HepG2 (cell line): Measurements from ENCODE around the gene SETD3. TPM values are rescaled to one million over a fixed set of nuclear protein-coding genes. Genes with fewer than 3 reads are reported as not detected.

ENCODE experiments used
- ATAC-seq: fragments of 200-7000 bp; cut with Tn5 transposase; 3 replicates; pipeline ENCODE4 v1.9.1; 2020; ENCODE audit warnings: mild to moderate bottlenecking, moderate library complexity
- BruUV-seq: library from RNA; stranded (reverse); fragments of 400-500 nt; replicated peaks from 2 replicates; lab custom pipeline; 2021; lab: Mats Ljungman, UMichigan
- CTCF ChIA-PET: fragments of 300-600 bp; formaldehyde crosslinking; extraction: SDS; loops from one replicate; lab custom pipeline; 2021; ENCODE audit warnings: low total read pairs, inconsistent platforms, low intra/inter-chr PET ratio; lab: Yijun Ruan, JAX
- POLR2A ChIA-PET: fragments of 350-600 bp; sonication (Branson Sonifier 250); formaldehyde crosslinking; loops from one replicate; lab custom pipeline; 2020; ENCODE audit warnings: antibody characterized with exemption, inconsistent platforms; lab: Yijun Ruan, JAX
- DNase-seq: peaks from one replicate; pipeline ENCODE4 v3.0.0-alpha.2; 2015; ENCODE audit warnings: low spot score
- FAIRE-seq: peaks from 3 replicates; lab custom pipeline; 2011; peaks lifted over from hg19 to GRCh38; lab: Jason Lieb, UNC
- H2AFZ ChIP-seq: one replicate; pipeline ENCODE4 v1.6.1; 2011; ENCODE audit warnings: low read length, inconsistent platforms
- H3K27ac ChIP-seq: fragments of 300-600 bp; 3 replicates; pipeline ENCODE4 v1.8.0; 2011; ENCODE audit warnings: mixed run types, mild to moderate bottlenecking, mixed read lengths, low read length, inconsistent platforms; ENCODE audit not compliant: insufficient read depth; ENCODE audit errors: extremely low read length
- H3K27me3 ChIP-seq, 2 experiments: fragments of 200-600 bp in 1 of 2; 2 replicates in 1 of 2; 3 replicates in 1 of 2; pipeline versions ENCODE4 v1.6.0 to v1.8.0; 2011; ENCODE audit warnings: low read length in 2 of 2, mild to moderate bottlenecking in 2 of 2, moderate library complexity in 2 of 2, inconsistent platforms in 1 of 2; ENCODE audit not compliant: insufficient read depth in 2 of 2, control insufficient read depth in 1 of 2
- H3K36me3 ChIP-seq, 2 experiments: fragments of 200-600 bp in 1 of 2; replicated peaks in 1 of 2; 2 replicates in 1 of 2; 3 replicates in 1 of 2; pipeline versions ENCODE4 v1.5.1 to v1.8.0; 2011; ENCODE audit warnings: low read length in 2 of 2, inconsistent platforms in 1 of 2; ENCODE audit not compliant: insufficient read depth in 2 of 2, control insufficient read depth in 1 of 2
- H3K4me1 ChIP-seq: 2 replicates; pipeline ENCODE4 v1.5.1; 2012; ENCODE audit warnings: low read length, inconsistent platforms; ENCODE audit not compliant: insufficient read depth
- H3K4me2 ChIP-seq: 2 replicates; pipeline ENCODE4 v1.6.0; 2011; ENCODE audit warnings: low read depth, low read length, inconsistent platforms
- H3K4me3 ChIP-seq, 3 experiments: fragments of 200-600 bp in 1 of 3; sonication (generic), shearing (Covaris generic) in 1 of 3; replicated peaks in 1 of 3; 2 replicates each; pipeline ENCODE4 v1.5.1; 2011 to 2016; ENCODE audit warnings: low read length in 3 of 3, inconsistent platforms in 2 of 3, low read depth in 2 of 3, mild to moderate bottlenecking in 2 of 3, control low read depth in 1 of 3, mixed read lengths in 1 of 3; ENCODE audit not compliant: insufficient read depth in 1 of 3
- H3K79me2 ChIP-seq: one replicate; pipeline ENCODE4 v1.6.1; 2011; ENCODE audit warnings: low read length, inconsistent platforms; ENCODE audit not compliant: insufficient read depth
- H3K9ac ChIP-seq: 2 replicates; pipeline ENCODE4 v1.6.0; 2011; ENCODE audit warnings: mild to moderate bottlenecking, low read depth, low read length, inconsistent platforms; ENCODE audit not compliant: insufficient read depth
- H3K9me3 ChIP-seq: 2 replicates; pipeline ENCODE4 v1.5.1; 2012; ENCODE audit warnings: mild to moderate bottlenecking, low read length
- H4K20me1 ChIP-seq: 2 replicates; pipeline ENCODE4 v1.6.0; 2011; ENCODE audit warnings: inconsistent platforms, mild to moderate bottlenecking, low read length, moderate library complexity; ENCODE audit not compliant: insufficient read depth
- BHLHE40 ChIP-seq: IDR thresholded peaks from 2 replicates; pipeline ENCODE4 v1.6.1; 2011; ENCODE audit warnings: low read length, improper control_type of control experiment
- ELF4 ChIP-seq: sonication (generic); formaldehyde crosslinking; IDR thresholded peaks from 2 replicates; pipeline ENCODE4 v1.5.0; 2020; ENCODE audit warnings: missing genetic modification reagents, mild to moderate bottlenecking, moderate library complexity, borderline replicate concordance
- EP300 ChIP-seq, 3 experiments: sonication (generic) in 1 of 3; formaldehyde crosslinking in 1 of 3; IDR thresholded peaks; 2 replicates each; pipeline versions ENCODE4 v1.5.1 to v1.6.1; 2011 to 2020; ENCODE audit warnings: low read depth in 2 of 3, low read length in 2 of 3, borderline replicate concordance in 1 of 3, improper control_type of control experiment in 1 of 3, mild to moderate bottlenecking in 1 of 3, missing genetic modification reagents in 1 of 3, moderate library complexity in 1 of 3
- FLYWCH1 ChIP-seq: sonication (generic); formaldehyde crosslinking; IDR thresholded peaks from 2 replicates; pipeline ENCODE4 v1.8.1; 2023; ENCODE audit warnings: mild to moderate bottlenecking, missing genetic modification reagents
- KDM5A ChIP-seq: fragments of 200-600 bp; sonication (generic); IDR thresholded peaks from 2 replicates; pipeline ENCODE4 v1.7.0; 2018; ENCODE audit warnings: antibody characterized with exemption, mild to moderate bottlenecking, low read length, borderline replicate concordance
- PAX8 ChIP-seq: sonication (generic); formaldehyde crosslinking; IDR thresholded peaks from 2 replicates; pipeline ENCODE4 v1.8.0; 2022; ENCODE audit warnings: mild to moderate bottlenecking, missing genetic modification reagents, borderline replicate concordance
- POGK ChIP-seq: sonication (generic); formaldehyde crosslinking; conservative IDR thresholded peaks from 2 replicates; pipeline ENCODE4 v1.8.0; 2022; ENCODE audit warnings: mild to moderate bottlenecking, moderate library complexity, missing genetic modification reagents
- RCOR2 ChIP-seq: IDR thresholded peaks from 2 replicates; pipeline ENCODE4 v1.6.1; 2016; ENCODE audit warnings: missing biosample characterization, missing genetic modification reagents
- REXO4 ChIP-seq: sonication (generic); formaldehyde crosslinking; IDR thresholded peaks from 2 replicates; pipeline ENCODE4 v1.8.0; 2022; ENCODE audit warnings: missing genetic modification reagents, mild to moderate bottlenecking, borderline replicate concordance
- TOPORS ChIP-seq: sonication (generic); formaldehyde crosslinking; IDR thresholded peaks from 2 replicates; pipeline ENCODE4 v1.8.0; 2023; ENCODE audit warnings: mild to moderate bottlenecking, missing genetic modification reagents
- WGBS: methylation state at CpG from one replicate; pipeline ENCODE4 v1.1.6; 2017; ENCODE audit warnings: low lambda C conversion rate; 5-methylcytosine and 5-hydroxymethylcytosine counted together
- in situ Hi-C: cut with HindIII; loops from 2 replicates; pipeline ENCODE4 v1.10.0; 2017; ENCODE audit warnings: low pct_unique_long_range_greater_than_20kb; ENCODE audit not compliant: extremely low pct_ligation_motif_present
- intact Hi-C: fragments of 100-400 bp; cut with micrococcal nuclease; formaldehyde crosslinking; loops from one replicate; pipeline ENCODE4 v1.10.0; 2022; ENCODE audit not compliant: unreplicated experiment
- polyA plus RNA-seq, 8 experiments: library from polyadenylated mRNA; depleted of rRNA in 3 of 8; stranded (reverse) in 7 of 8; unstranded in 1 of 8; fragments of >200 nt; fragmentation: Illumina TruSeq in 4 of 8; extraction: Trizol in 4 of 8; gene quantifications; 2 replicates each; pipeline versions ENCODE4 v1.2.1 to v1.2.3, GENCODE V29; 2011 to 2016; ENCODE audit warnings: low read depth in 4 of 8, missing spikeins in 1 of 8, mixed read lengths in 1 of 8; ENCODE audit not compliant: insufficient read depth in 1 of 8
- total RNA-seq, 5 experiments: library from RNA; depleted of rRNA; stranded (reverse); fragments of >200 nt; fragmentation: Illumina TruSeq; extraction: Trizol; gene quantifications; 2 replicates each; pipeline ENCODE4 v1.2.3, GENCODE V29; 2016; ENCODE audit warnings: low read depth in 1 of 5
- TF ChIP-seq, protein P1 (sequence below): sonication (generic); formaldehyde crosslinking; IDR thresholded peaks from 2 replicates; pipeline ENCODE4 v1.4.0; 2020; ENCODE audit warnings: missing genetic modification reagents; ENCODE audit errors: not compliant biosample characterization
- TF ChIP-seq, protein P2 (sequence below): sonication (generic); formaldehyde crosslinking; IDR thresholded peaks from 2 replicates; pipeline ENCODE4 v1.5.1; 2020; ENCODE audit warnings: missing genetic modification reagents, mild to moderate bottlenecking, borderline replicate concordance

The SETD3 gene
- total and polyA plus RNA-seq, 2 of the 13 experiments (the other 11 are each of a cell fraction or from before 2014, with no cell fraction given): 30.3 to 67.1 TPM

GRCh38 chr14:99447739-99448138, 32.9 kb downstream of the SETD3 start (continued):
- TF ChIP-seq PAX8 (CRISPR knock-in tag) (no peak), KDM5A (no peak), FLYWCH1 (CRISPR knock-in tag) (no peak), RCOR2 (CRISPR knock-in tag) (no peak), REXO4 (CRISPR knock-in tag) (no peak), BHLHE40 (no peak)

DNA sequence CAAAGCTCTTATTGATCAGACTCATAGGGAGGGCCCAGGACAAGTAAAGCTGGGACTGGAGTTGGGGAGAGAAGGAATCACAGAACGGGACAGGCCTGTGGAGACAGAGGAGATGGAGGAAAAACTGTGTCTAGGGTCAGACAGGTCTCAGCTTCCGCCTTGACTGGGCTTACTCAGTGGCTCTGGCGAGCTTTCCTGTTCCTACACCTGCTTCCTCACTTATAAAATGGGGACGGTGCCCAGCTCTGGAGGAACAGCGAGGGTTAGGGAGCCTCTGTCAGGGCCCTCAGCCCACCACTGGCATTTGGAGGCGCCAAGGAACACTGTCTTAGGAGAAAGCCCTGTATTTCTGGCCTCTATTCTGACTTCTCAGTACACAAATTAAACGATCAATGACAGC, 34.7 kb downstream of the SETD3 start:
- 98% methylated on average over 7 of the region's 7 CpGs for WGBS
- intact Hi-C loops: no loop called here
- no peaks in the 10 kb centered on the region for H3K4me1 ChIP-seq
- DNase-seq (no peak), ATAC-seq (no peak), FAIRE-seq (no peak)
- no peaks in the 10 kb centered on the region for H3K9me3 ChIP-seq
- H3K4me2 ChIP-seq: no peak overlapping the region
- no peak overlapping the region for H3K4me3 ChIP-seq
- peaks cover 12 to 35% of the 10 kb centered on the region in 2 experiments for H3K36me3 ChIP-seq
- no peaks in the 10 kb centered on the region for H4K20me1 ChIP-seq
- no peak overlapping the region for H3K27ac ChIP-seq
- POLR2A ChIA-PET: no interaction called here
- no peaks in the 10 kb centered on the region for H3K27me3 ChIP-seq
- H3K9ac ChIP-seq: no peak overlapping the region
- CTCF ChIA-PET: no interaction called here
- in situ Hi-C loops: no loop called here
- no peak overlapping the region for H2AFZ ChIP-seq
- H3K79me2 ChIP-seq: no peaks in the 10 kb centered on the region
- no TSS peak for BruUV-seq
- TF ChIP-seq, protein P1, sequence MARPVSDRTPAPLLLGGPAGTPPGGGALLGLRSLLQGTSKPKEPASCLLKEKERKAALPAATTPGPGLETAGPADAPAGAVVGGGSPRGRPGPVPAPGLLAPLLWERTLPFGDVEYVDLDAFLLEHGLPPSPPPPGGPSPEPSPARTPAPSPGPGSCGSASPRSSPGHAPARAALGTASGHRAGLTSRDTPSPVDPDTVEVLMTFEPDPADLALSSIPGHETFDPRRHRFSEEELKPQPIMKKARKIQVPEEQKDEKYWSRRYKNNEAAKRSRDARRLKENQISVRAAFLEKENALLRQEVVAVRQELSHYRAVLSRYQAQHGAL (CRISPR knock-in tag): no peak
- TF ChIP-seq EP300 (IDR thresholded peaks at IDR 0.05; ENCODE audit: low read depth in 2 of 2, low read length in 2 of 2) (no peak), EP300 (CRISPR knock-in tag; IDR thresholded peaks at IDR 0.05; ENCODE audit: borderline replicate concordance) (no peak), TOPORS (CRISPR knock-in tag) (no peak), ELF4 (no peak), POGK (CRISPR knock-in tag) (no peak)
- TF ChIP-seq, protein P2, sequence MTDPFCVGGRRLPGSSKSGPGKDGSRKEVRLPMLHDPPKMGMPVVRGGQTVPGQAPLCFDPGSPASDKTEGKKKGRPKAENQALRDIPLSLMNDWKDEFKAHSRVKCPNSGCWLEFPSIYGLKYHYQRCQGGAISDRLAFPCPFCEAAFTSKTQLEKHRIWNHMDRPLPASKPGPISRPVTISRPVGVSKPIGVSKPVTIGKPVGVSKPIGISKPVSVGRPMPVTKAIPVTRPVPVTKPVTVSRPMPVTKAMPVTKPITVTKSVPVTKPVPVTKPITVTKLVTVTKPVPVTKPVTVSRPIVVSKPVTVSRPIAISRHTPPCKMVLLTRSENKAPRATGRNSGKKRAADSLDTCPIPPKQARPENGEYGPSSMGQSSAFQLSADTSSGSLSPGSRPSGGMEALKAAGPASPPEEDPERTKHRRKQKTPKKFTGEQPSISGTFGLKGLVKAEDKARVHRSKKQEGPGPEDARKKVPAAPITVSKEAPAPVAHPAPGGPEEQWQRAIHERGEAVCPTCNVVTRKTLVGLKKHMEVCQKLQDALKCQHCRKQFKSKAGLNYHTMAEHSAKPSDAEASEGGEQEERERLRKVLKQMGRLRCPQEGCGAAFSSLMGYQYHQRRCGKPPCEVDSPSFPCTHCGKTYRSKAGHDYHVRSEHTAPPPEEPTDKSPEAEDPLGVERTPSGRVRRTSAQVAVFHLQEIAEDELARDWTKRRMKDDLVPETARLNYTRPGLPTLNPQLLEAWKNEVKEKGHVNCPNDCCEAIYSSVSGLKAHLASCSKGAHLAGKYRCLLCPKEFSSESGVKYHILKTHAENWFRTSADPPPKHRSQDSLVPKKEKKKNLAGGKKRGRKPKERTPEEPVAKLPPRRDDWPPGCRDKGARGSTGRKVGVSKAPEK: no peak
